Measurements from ENCODE around the gene RAD51B.
"Not testable (repeated sequence)": the region's sequence is repeated elsewhere in the genome, so short reads cannot be mapped to it uniquely, and the experiment has no call there.

The RAD51B gene

GRCh38 chr14:67967206-67967605 lies 147.6 kb downstream of the RAD51B start:
- H3K36me3 Mint-ChIP-seq, result peaks cover 37% of the 10 kb centered on the region
- no peak for ATAC-seq
- no peaks in the 10 kb centered on the region for H3K27me3 Mint-ChIP-seq
- H3K9me3 Mint-ChIP-seq, result peaks cover 4% of the 10 kb centered on the region
- H3K4me1 Mint-ChIP-seq, result peaks cover 4% of the 10 kb centered on the region
- H3K4me3 Mint-ChIP-seq, result no peak overlapping the region
- no peak overlapping the region for H3K27ac Mint-ChIP-seq

GRCh38 chr14:67967970-67968369 lies 148.4 kb downstream of the RAD51B start:
- not testable (repeated sequence) for H3K9me3 Mint-ChIP-seq, ATAC-seq, H3K27ac Mint-ChIP-seq, H3K4me1 Mint-ChIP-seq, H3K4me3 Mint-ChIP-seq, H3K27me3 Mint-ChIP-seq
- peaks cover 37% of the 10 kb centered on the region for H3K36me3 Mint-ChIP-seq

GRCh38 chr14:67970923-67971322 lies 151.3 kb downstream of the RAD51B start:
- H3K9me3 Mint-ChIP-seq, result peaks cover 4% of the 10 kb centered on the region
- H3K36me3 Mint-ChIP-seq, result peaks cover 28% of the 10 kb centered on the region
- H3K27ac Mint-ChIP-seq, result no peak overlapping the region
- H3K27me3 Mint-ChIP-seq, result no peaks in the 10 kb centered on the region
- H3K4me1 Mint-ChIP-seq, result no peaks in the 10 kb centered on the region
- H3K4me3 Mint-ChIP-seq, result no peak overlapping the region
- ATAC-seq, result no peak

GRCh38 chr14:67971627-67972625 lies 152.3 kb downstream of the RAD51B start:
- Mint-ChIP-seq H3K27ac (no peak overlapping the region), H3K4me3 (no peak overlapping the region), H3K9me3 (peaks cover 4% of the 10 kb centered on the region), H3K27me3 (no peaks in the 10 kb centered on the region), H3K36me3 (peaks cover 22% of the 10 kb centered on the region), H3K4me1 (no peaks in the 10 kb centered on the region)
- ATAC-seq, result no peak

- Mint-ChIP-seq H3K36me3 (peaks cover 11% of the 10 kb centered on the region), H3K27me3 (no peaks in the 10 kb centered on the region), H3K4me3 (no peak overlapping the region), H3K4me1 (no peaks in the 10 kb centered on the region), H3K9me3 (peaks cover 4% of the 10 kb centered on the region), H3K27ac (no peak overlapping the region)
- no peak for ATAC-seq
Measured at GRCh38 chr14:67973436-67973835, 153.9 kb downstream of the RAD51B start.

- no peaks in the 10 kb centered on the region for H3K9me3 Mint-ChIP-seq
- ATAC-seq, result no peak
- H3K27ac Mint-ChIP-seq, result no peak overlapping the region
- H3K27me3 Mint-ChIP-seq, result no peaks in the 10 kb centered on the region
- H3K4me1 Mint-ChIP-seq, result peaks cover 4% of the 10 kb centered on the region
- peaks cover 5% of the 10 kb centered on the region for H3K36me3 Mint-ChIP-seq
- no peak overlapping the region for H3K4me3 Mint-ChIP-seq
Measured at GRCh38 chr14:67975470-67975869, 155.9 kb downstream of the RAD51B start.

GRCh38 chr14:67977434-67978034 lies 158.0 kb downstream of the RAD51B start:
- ATAC-seq, result no peak
- H3K36me3 Mint-ChIP-seq, result peaks cover 5% of the 10 kb centered on the region

GRCh38 chr14:67978749-67979148 lies 159.2 kb downstream of the RAD51B start:
- Mint-ChIP-seq H3K4me1 (peaks cover 4% of the 10 kb centered on the region), H3K27ac (no peak overlapping the region), H3K27me3 (no peaks in the 10 kb centered on the region), H3K36me3 (peaks cover 5% of the 10 kb centered on the region), H3K4me3 (no peak overlapping the region), H3K9me3 (no peaks in the 10 kb centered on the region)
- ATAC-seq, result no peak

More at GRCh38 chr14:67977434-67978034, 158.0 kb downstream of the RAD51B start:
- Mint-ChIP-seq H3K4me3 (no peak overlapping the region), H3K4me1 (peaks cover 4% of the 10 kb centered on the region), H3K27me3 (no peaks in the 10 kb centered on the region), H3K27ac (no peak overlapping the region), H3K9me3 (no peaks in the 10 kb centered on the region)

- no peak for ATAC-seq
- no peak overlapping the region for H3K4me3 Mint-ChIP-seq
- no peaks in the 10 kb centered on the region for H3K27me3 Mint-ChIP-seq
Measured at GRCh38 chr14:67982711-67983608, 163.4 kb downstream of the RAD51B start.

GRCh38 chr14:67984274-67984673 lies 164.7 kb downstream of the RAD51B start:
- Mint-ChIP-seq H3K4me1 (no peaks in the 10 kb centered on the region), H3K4me3 (no peak overlapping the region), H3K27me3 (no peaks in the 10 kb centered on the region), H3K9me3 (no peaks in the 10 kb centered on the region), H3K27ac (no peak overlapping the region), H3K36me3 (no peaks in the 10 kb centered on the region)
- ATAC-seq, result no peak

More at GRCh38 chr14:67982711-67983608, 163.4 kb downstream of the RAD51B start:
- H3K4me1 Mint-ChIP-seq, result peaks cover 4% of the 10 kb centered on the region
- H3K36me3 Mint-ChIP-seq, result no peaks in the 10 kb centered on the region
- H3K27ac Mint-ChIP-seq, result no peak overlapping the region
- no peaks in the 10 kb centered on the region for H3K9me3 Mint-ChIP-seq

- Mint-ChIP-seq H3K9me3 (no peaks in the 10 kb centered on the region), H3K27ac (no peak overlapping the region), H3K27me3 (no peaks in the 10 kb centered on the region), H3K4me1 (no peaks in the 10 kb centered on the region), H3K4me3 (no peak overlapping the region), H3K36me3 (no peaks in the 10 kb centered on the region)
- ATAC-seq, result no peak
Measured at GRCh38 chr14:67986131-67986841, 166.7 kb downstream of the RAD51B start.

GRCh38 chr14:67987606-67988005 lies 168.0 kb downstream of the RAD51B start:
- Mint-ChIP-seq H3K27me3 (no peaks in the 10 kb centered on the region), H3K36me3 (no peaks in the 10 kb centered on the region), H3K4me3 (no peak overlapping the region), H3K4me1 (no peaks in the 10 kb centered on the region), H3K9me3 (no peaks in the 10 kb centered on the region), H3K27ac (no peak overlapping the region)
- no peak for ATAC-seq

GRCh38 chr14:67988210-67988609 lies 168.6 kb downstream of the RAD51B start:
- H3K27me3 Mint-ChIP-seq, H3K27ac Mint-ChIP-seq, ATAC-seq, H3K4me1 Mint-ChIP-seq, H3K4me3 Mint-ChIP-seq, H3K36me3 Mint-ChIP-seq, H3K9me3 Mint-ChIP-seq: not testable (repeated sequence)

GRCh38 chr14:67990576-67990975 lies 171.0 kb downstream of the RAD51B start:
- Mint-ChIP-seq H3K27ac (no peak overlapping the region), H3K27me3 (no peaks in the 10 kb centered on the region), H3K4me3 (no peak overlapping the region), H3K4me1 (no peaks in the 10 kb centered on the region), H3K36me3 (peaks cover 10% of the 10 kb centered on the region), H3K9me3 (no peaks in the 10 kb centered on the region)
- no peak for ATAC-seq
